Ishikawa (cell line): ENCODE data around the gene SMIM8.

Experiments
- CEBPB ChIP-seq: IDR thresholded peaks from 2 replicates; pipeline ENCODE4 v1.6.1; 2012
- CREB1 ChIP-seq: IDR thresholded peaks from 2 replicates; pipeline ENCODE4 v1.6.1; 2012; ENCODE audit warnings: low read depth
- EGR1 ChIP-seq: IDR thresholded peaks from 2 replicates; pipeline ENCODE4 v1.6.1; 2012
- EP300 ChIP-seq: IDR thresholded peaks from 2 replicates; pipeline ENCODE4 v1.6.1; 2012; ENCODE audit warnings: borderline replicate concordance
- FOXM1 ChIP-seq: IDR thresholded peaks from 2 replicates; pipeline ENCODE4 v1.6.1; 2012; ENCODE audit warnings: low read depth, borderline replicate concordance
- NFIC ChIP-seq: IDR thresholded peaks from 2 replicates; pipeline ENCODE4 v1.6.1; 2012
- RAD21 ChIP-seq: IDR thresholded peaks from 2 replicates; pipeline ENCODE4 v1.6.1; 2012; ENCODE audit warnings: low read depth
- REST ChIP-seq: IDR thresholded peaks from 2 replicates; pipeline ENCODE4 v1.6.1; 2012; ENCODE audit warnings: low read depth, mild to moderate bottlenecking
- TAF1 ChIP-seq: IDR thresholded peaks from 2 replicates; pipeline ENCODE4 v1.6.1; 2012; ENCODE audit warnings: low read depth, mild to moderate bottlenecking
- TCF12 ChIP-seq: IDR thresholded peaks from 2 replicates; pipeline ENCODE4 v1.6.1; 2012; ENCODE audit warnings: low read depth
- TEAD4 ChIP-seq: IDR thresholded peaks from 2 replicates; pipeline ENCODE4 v1.6.1; 2012
- YY1 ChIP-seq: IDR thresholded peaks from 2 replicates; pipeline ENCODE4 v1.6.1; 2012; ENCODE audit warnings: low read depth
- ZBTB7A ChIP-seq: IDR thresholded peaks from 2 replicates; pipeline ENCODE4 v1.6.1; 2012; ENCODE audit warnings: low read depth
- TF ChIP-seq, protein P1 (sequence below): IDR thresholded peaks from 2 replicates; pipeline ENCODE4 v1.6.1; 2012
- TF ChIP-seq, protein P2 (sequence below): IDR thresholded peaks from 2 replicates; pipeline ENCODE4 v1.6.1; 2012

SMIM8 gene, protein sequence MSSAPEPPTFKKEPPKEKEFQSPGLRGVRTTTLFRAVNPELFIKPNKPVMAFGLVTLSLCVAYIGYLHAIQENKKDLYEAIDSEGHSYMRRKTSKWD

DNA sequence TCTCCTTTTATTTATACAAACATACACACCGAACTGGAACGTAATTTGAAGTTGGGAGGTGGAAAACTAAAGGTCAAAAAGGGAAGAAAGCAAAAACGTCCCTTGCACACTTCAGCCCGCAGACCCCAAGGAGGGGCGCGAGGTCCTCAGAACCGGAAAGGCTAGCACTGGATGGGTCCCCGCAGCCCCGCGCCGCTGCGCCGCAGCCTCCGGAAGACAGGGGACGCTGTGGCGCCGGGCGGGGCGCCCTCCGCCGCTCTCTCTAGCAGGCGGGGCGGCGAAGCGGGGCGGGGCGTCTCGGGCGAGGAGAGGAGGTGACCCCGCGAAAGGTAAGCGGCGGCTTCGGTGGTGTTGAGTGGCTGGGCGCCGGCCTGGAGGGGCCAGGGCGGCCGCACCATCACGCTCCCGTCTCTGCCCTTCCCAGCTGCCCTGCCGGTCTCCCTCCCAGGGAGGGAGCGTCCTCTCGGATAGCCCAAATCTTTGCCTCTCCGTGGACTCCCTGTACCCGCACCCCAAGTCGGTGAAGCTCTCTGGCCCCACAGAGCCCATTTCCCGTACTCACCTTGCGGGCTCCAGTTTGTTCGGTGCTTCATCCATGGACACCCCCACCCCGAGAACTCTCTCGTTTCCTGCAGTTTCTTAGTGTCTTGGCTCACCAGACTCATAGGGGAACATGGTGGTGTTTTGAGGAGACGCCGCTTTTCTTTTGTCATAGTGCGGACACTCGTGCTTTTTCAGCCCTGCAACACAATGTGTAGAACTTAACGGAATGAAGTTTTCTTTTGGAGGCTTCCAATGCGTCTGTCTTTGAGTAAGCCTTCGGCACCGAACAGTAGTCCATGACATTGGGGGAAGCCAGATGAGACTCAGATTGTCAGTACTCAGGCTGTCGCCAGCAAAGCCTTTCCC, at the start of gene SMIM8:
SMIM8 (plus strand) TSS at position 285 of the 909 bp plus-strand sequence. CDS start 14,444 bp downstream, outside the sequence.
- TF ChIP-seq YY1 (peak; percentile 44; the same call in 1 of the 2 replicates), EGR1 (no peak), RAD21 (peak; percentile 24; the same call in 1 of the 2 replicates), REST (no peak), TEAD4 (no peak), NFIC (no peak), CREB1 (no peak), EP300 (no peak), CEBPB (no peak), FOXM1 (no peak), ZBTB7A (peak; percentile 89), TCF12 (peak; percentile 25; the same call in 1 of the 2 replicates), TAF1 (peak; percentile 77)
- TF ChIP-seq, protein P1, sequence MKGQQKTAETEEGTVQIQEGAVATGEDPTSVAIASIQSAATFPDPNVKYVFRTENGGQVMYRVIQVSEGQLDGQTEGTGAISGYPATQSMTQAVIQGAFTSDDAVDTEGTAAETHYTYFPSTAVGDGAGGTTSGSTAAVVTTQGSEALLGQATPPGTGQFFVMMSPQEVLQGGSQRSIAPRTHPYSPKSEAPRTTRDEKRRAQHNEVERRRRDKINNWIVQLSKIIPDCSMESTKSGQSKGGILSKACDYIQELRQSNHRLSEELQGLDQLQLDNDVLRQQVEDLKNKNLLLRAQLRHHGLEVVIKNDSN: no peak
- TF ChIP-seq, protein P2, sequence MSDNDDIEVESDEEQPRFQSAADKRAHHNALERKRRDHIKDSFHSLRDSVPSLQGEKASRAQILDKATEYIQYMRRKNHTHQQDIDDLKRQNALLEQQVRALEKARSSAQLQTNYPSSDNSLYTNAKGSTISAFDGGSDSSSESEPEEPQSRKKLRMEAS: peak; percentile 23; the same call in 1 of the 2 replicates

GRCh38 chr6:87274660-87275274, 47.6 kb upstream of the SMIM8 start:
- TF ChIP-seq REST: no peak
- TF ChIP-seq FOXM1: no peak
- no peak for TF ChIP-seq TEAD4
- TF ChIP-seq TCF12: no peak
- no peak for TF ChIP-seq NFIC
- no peak for TF ChIP-seq CEBPB

DNA sequence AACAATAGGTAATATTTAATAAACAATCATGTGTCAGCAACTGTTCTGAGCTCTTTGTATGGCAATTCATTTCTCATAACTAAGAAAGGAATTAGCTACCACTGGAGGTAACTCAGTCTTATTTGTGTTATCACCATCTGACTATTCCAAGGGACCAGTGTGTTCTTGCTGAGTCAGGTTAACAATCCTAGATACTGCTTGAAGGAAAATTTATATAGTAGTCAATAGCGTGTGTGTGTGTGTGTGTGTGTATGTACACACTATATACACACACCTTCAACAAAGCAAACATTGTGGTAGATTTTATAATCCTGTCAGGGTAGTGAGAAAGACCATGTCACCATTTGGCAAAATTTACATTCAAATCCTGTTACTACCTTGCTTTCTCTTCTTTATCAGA, 45.8 kb upstream of the SMIM8 start:
- TF ChIP-seq EGR1 (no peak), TCF12 (no peak)

DNA sequence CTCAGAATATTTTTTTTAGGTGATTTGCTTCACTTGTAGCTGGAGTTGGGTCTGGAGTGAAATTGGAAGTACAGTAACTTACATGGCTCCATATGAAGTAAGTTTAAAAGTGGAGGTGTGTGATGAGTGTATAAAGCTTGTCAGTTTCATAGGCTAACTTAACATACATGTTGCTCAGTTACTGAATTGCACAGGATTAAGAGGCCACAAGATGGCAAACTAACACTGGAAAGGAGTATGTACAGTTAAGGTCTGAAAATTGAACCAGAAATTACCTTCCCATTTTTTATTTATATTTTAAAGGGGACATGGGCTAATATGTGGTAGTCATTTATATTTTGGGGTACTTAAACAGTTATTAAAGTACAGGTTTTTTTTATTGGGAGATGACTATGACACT, 45.3 kb upstream of the SMIM8 start:
- peak; percentile 43 for TF ChIP-seq RAD21
- TF ChIP-seq, protein P1: no peak

DNA sequence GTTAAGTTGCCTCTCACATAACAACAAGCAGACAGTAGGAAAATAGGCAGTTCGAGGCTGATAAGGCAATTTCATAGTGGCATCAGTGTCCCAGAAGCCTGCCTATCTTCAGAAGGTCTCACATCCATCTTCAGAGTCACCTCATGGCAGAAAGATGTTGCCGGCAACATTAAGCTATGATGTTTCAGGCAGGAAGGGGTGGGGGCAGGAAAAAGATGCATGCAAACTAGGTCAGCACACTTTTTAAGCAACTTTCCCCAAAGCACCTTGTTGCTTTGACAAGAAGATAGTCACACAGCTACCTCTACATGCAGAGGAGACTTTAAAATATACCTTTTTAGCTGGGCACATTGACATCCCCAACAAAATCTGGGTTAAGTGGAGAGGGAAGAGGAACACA, 43.2 kb upstream of the SMIM8 start:
- TF ChIP-seq, protein P1: no peak
- TF ChIP-seq CREB1 (no peak), CEBPB (no peak), RAD21 (no peak), EGR1 (no peak), NFIC (no peak), FOXM1 (no peak), REST (no peak), EP300 (no peak), TCF12 (no peak), TAF1 (no peak), ZBTB7A (no peak), TEAD4 (no peak), YY1 (no peak)
- TF ChIP-seq, protein P2: no peak
